ENCODE results near the gene CLPTM1L. TPM values are rescaled to one million over a fixed set of nuclear protein-coding genes. Genes with fewer than 3 reads are reported as not detected.

CLPTM1L gene
- total RNA-seq, 4 donors from 2014 or later, result 96.9 to 139 (median 126) TPM

- 85% methylated on average over 11 of the region's 16 CpGs for WGBS
Measured at GRCh38 chr5:1274471-1274870, 70.4 kb downstream of the CLPTM1L start.

GRCh38 chr5:1273745-1274144 is 71.2 kb downstream of the CLPTM1L start:
- H3K4me1 ChIP-seq, result no peaks in the 10 kb centered on the region
- H3K27me3 ChIP-seq, result no peaks in the 10 kb centered on the region
- H3K9me3 ChIP-seq, result peaks cover 0 to 5% (median 0%) of the 10 kb centered on the region in 4 donors
- TF ChIP-seq EP300 (IDR thresholded peaks at IDR 0.05), result no peak
- no peak for TF ChIP-seq POLR2A (IDR thresholded peaks at IDR 0.05; ENCODE audit: low read depth)
- no peak for TF ChIP-seq CTCF (IDR thresholded peaks at IDR 0.05)
- TF ChIP-seq POLR2AphosphoS5 (IDR thresholded peaks at IDR 0.05), result no peak
- intact Hi-C loops (cut with DNase I), result no loop called here
- DNase-seq (ENCODE audit: extremely low spot score), result no peak
- 90% methylated on average over 11 of the region's 20 CpGs for WGBS
- no peaks in the 10 kb centered on the region for H3K36me3 ChIP-seq
- no peak overlapping the region for H3K4me3 ChIP-seq
- no peak overlapping the region for H3K27ac ChIP-seq (replicated peaks in 1 of 4)

More at GRCh38 chr5:1274471-1274870, 70.4 kb downstream of the CLPTM1L start:
- Histone ChIP-seq H3K9me3 (peaks cover 0 to 12% (median 4%) of the 10 kb centered on the region in 4 donors), H3K27me3 (no peaks in the 10 kb centered on the region), H3K27ac (replicated peaks in 1 of 4) (no peak overlapping the region), H3K4me1 (no peaks in the 10 kb centered on the region), H3K4me3 (no peak overlapping the region), H3K36me3 (no peaks in the 10 kb centered on the region)
- TF ChIP-seq EP300 (IDR thresholded peaks at IDR 0.05) (no peak), POLR2A (IDR thresholded peaks at IDR 0.05; ENCODE audit: low read depth) (no peak), CTCF (IDR thresholded peaks at IDR 0.05) (no peak), POLR2AphosphoS5 (IDR thresholded peaks at IDR 0.05) (no peak)
- intact Hi-C loops (cut with DNase I), result no loop called here
- no peak for DNase-seq (ENCODE audit: extremely low spot score)

- 94% methylated on average over 15 of the region's 21 CpGs for WGBS
- H3K4me1 ChIP-seq, result no peaks in the 10 kb centered on the region
- H3K4me3 ChIP-seq, result no peak overlapping the region
- H3K27me3 ChIP-seq, result no peaks in the 10 kb centered on the region
- no peak for TF ChIP-seq POLR2AphosphoS5 (IDR thresholded peaks at IDR 0.05)
- TF ChIP-seq POLR2A (IDR thresholded peaks at IDR 0.05; ENCODE audit: low read depth), result no peak
- TF ChIP-seq EP300 (IDR thresholded peaks at IDR 0.05), result no peak
- TF ChIP-seq CTCF (IDR thresholded peaks at IDR 0.05), result no peak
- H3K27ac ChIP-seq (replicated peaks in 1 of 4), result no peak overlapping the region
- no peaks in the 10 kb centered on the region for H3K36me3 ChIP-seq
- no peaks in the 10 kb centered on the region for H3K9me3 ChIP-seq
- no peak for DNase-seq (ENCODE audit: extremely low spot score)
- intact Hi-C loops (cut with DNase I), result no loop called here
Measured at GRCh38 chr5:1272201-1272600, 72.7 kb downstream of the CLPTM1L start.

DNA sequence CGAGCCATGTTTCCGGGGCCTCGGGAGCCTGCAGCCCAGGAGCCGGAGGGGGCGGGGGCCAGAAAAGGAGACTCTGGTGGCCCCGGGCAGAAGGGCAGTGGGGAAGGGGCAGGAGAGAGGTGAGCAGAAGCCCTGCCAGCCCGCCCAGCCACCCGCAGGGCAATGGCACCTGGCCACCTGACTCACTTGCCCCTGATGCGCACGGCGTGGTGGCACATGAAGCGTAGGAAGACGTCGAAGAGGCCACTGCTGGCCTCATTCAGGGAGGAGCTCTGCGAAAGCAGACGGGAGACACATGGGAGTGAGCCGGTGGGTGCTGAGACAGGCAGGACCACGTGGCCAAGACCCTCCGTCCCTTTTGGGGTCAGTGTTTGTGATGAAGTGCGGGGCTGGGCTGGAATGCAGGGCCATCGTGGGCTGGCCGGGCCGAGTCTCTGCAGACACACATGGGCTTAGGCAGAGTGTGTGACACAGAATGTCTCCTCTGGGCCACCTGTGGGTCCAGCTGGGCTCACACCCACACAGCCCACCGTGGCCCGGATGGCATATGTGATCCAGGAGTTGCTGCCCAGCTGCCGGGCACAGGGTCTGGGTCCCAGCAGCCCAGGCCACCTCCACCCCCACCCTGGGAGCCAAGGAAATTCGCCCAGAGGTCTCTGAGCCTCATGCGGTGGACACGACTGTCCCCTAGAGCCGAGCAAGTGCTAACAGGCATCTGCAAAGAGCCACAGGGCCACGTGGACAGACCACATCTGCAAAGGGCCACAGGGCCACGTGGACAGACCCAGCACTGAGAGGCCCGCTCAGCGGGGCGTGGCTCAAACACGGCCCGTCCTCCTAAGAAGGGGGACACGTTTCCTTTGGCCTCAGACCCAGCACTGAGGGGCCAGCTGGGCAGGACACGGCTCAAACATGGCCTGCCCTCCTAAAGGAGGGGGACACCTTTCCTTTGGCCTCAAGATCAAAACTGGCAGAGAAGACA is 73.7 kb downstream of the CLPTM1L start:
- DNase-seq (ENCODE audit: extremely low spot score), result no peak
- 91% methylated on average over 25 of the region's 39 CpGs for WGBS
- intact Hi-C loops (cut with DNase I), result no loop called here
- Histone ChIP-seq H3K36me3 (no peaks in the 10 kb centered on the region), H3K27ac (replicated peaks in 1 of 4) (no peak overlapping the region), H3K4me1 (no peaks in the 10 kb centered on the region), H3K4me3 (no peak overlapping the region), H3K9me3 (no peaks in the 10 kb centered on the region), H3K27me3 (no peaks in the 10 kb centered on the region)
- TF ChIP-seq POLR2A (IDR thresholded peaks at IDR 0.05; ENCODE audit: low read depth) (no peak), CTCF (IDR thresholded peaks at IDR 0.05) (no peak), EP300 (IDR thresholded peaks at IDR 0.05) (no peak), POLR2AphosphoS5 (IDR thresholded peaks at IDR 0.05) (no peak)
